ENCODE results near the gene XYLT1. TPM values are rescaled to one million over a fixed set of nuclear protein-coding genes. Genes with fewer than 3 reads are reported as not detected.
A peak's percentile ranks its signal among the peaks of the same experiment; 100 is the strongest.

The XYLT1 gene
- total and polyA plus RNA-seq, 7 donors: 0.67 to 2.5 (median 1.7) TPM

- DNase-seq (no peak), ATAC-seq (peak in 2 of 4 donors; percentile 5 to 18)
- WGBS, 3 donors: 69 to 74% (median 70%) methylated on average over 15 of the region's 15 CpGs
- Histone ChIP-seq H3K27me3 (ENCODE audit: insufficient read depth in 3 of 3, low read length in 2 of 3) (peaks cover 0 to 8% (median 6%) of the 10 kb centered on the region in 3 donors), H3K4me3 (no peak overlapping the region), H3K27ac (peak overlapping the region; percentile 19), H3K9me3 (no peaks in the 10 kb centered on the region), H3K36me3 (ENCODE audit: insufficient read depth in 1 of 2, low read depth in 1 of 2) (no peaks in the 10 kb centered on the region), H3K4me1 (peaks cover 3% of the 10 kb centered on the region)
- TF ChIP-seq, protein P1, sequence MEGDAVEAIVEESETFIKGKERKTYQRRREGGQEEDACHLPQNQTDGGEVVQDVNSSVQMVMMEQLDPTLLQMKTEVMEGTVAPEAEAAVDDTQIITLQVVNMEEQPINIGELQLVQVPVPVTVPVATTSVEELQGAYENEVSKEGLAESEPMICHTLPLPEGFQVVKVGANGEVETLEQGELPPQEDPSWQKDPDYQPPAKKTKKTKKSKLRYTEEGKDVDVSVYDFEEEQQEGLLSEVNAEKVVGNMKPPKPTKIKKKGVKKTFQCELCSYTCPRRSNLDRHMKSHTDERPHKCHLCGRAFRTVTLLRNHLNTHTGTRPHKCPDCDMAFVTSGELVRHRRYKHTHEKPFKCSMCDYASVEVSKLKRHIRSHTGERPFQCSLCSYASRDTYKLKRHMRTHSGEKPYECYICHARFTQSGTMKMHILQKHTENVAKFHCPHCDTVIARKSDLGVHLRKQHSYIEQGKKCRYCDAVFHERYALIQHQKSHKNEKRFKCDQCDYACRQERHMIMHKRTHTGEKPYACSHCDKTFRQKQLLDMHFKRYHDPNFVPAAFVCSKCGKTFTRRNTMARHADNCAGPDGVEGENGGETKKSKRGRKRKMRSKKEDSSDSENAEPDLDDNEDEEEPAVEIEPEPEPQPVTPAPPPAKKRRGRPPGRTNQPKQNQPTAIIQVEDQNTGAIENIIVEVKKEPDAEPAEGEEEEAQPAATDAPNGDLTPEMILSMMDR (IDR thresholded peaks at IDR 0.05): no peak
- intact Hi-C loops (cut with DNase I): loop anchor here in 1 of 2 donors (2.0 kb wide), 1 partner anchor 193 kb away; no protein-coding TSS in a partner anchor
Observed at GRCh38 chr16:17471719-17472461, 1.1 kb upstream of the XYLT1 start.

- ATAC-seq: no peak
- peaks cover 3% of the 10 kb centered on the region for H3K4me1 ChIP-seq
- 0 to 1% (median 0%) methylated on average over 22 to 92 of the region's 95 CpGs for whole genome bisulfite sequencing, 3 donors
- H3K36me3 ChIP-seq (ENCODE audit: insufficient read depth in 1 of 2, low read depth in 1 of 2): no peaks in the 10 kb centered on the region
- peak overlapping the region; percentile 67 for H3K4me3 ChIP-seq
- no peak overlapping the region for H3K27ac ChIP-seq
- DNase-seq: peak; percentile 21 to 62
- TF ChIP-seq, protein P1 (IDR thresholded peaks at IDR 0.05): no peak
- H3K27me3 ChIP-seq (ENCODE audit: insufficient read depth in 3 of 3, low read length in 2 of 3): peaks cover 0 to 12% (median 6%) of the 10 kb centered on the region in 3 donors
- H3K9me3 ChIP-seq: no peaks in the 10 kb centered on the region
- intact Hi-C loops (cut with DNase I): loop anchor here in 1 of 2 donors (2.0 kb wide), 1 partner anchor 192 kb away; no protein-coding TSS in a partner anchor
Observed at GRCh38 chr16:17470182-17470907, 415 bp downstream of the XYLT1 start.

GRCh38 chr16:17469741-17470181 lies 999 bp downstream of the XYLT1 start:
- H3K9me3 ChIP-seq: no peaks in the 10 kb centered on the region
- DNase-seq (peak in 1 of 2 donors; percentile 15), ATAC-seq (no peak)
- peak overlapping the region; percentile 67 for H3K4me3 ChIP-seq
- H3K4me1 ChIP-seq: peaks cover 3% of the 10 kb centered on the region
- H3K36me3 ChIP-seq (ENCODE audit: insufficient read depth in 1 of 2, low read depth in 1 of 2): no peaks in the 10 kb centered on the region
- TF ChIP-seq, protein P1 (IDR thresholded peaks at IDR 0.05): no peak
- no peak overlapping the region for H3K27ac ChIP-seq
- intact Hi-C loops (cut with DNase I): loop anchor here (2.0 to 5.0 kb wide), 4 partner anchors 177 to 247 kb away; no protein-coding TSS in a partner anchor
- H3K27me3 ChIP-seq (ENCODE audit: insufficient read depth in 3 of 3, low read length in 2 of 3): peaks cover 0 to 12% (median 6%) of the 10 kb centered on the region in 3 donors
- WGBS, 3 donors: 1 to 3% (median 3%) methylated on average over 16 of the region's 16 CpGs

GRCh38 chr16:17469011-17469740 lies 1.6 kb downstream of the XYLT1 start:
- peaks cover 0 to 12% (median 6%) of the 10 kb centered on the region in 3 donors for H3K27me3 ChIP-seq (ENCODE audit: insufficient read depth in 3 of 3, low read length in 2 of 3)
- no peaks in the 10 kb centered on the region for H3K9me3 ChIP-seq
- DNase-seq: peak in 1 of 2 donors; percentile 19
- TF ChIP-seq, protein P1 (IDR thresholded peaks at IDR 0.05): no peak
- H3K4me3 ChIP-seq: peak overlapping the region; percentile 67
- no peak overlapping the region for H3K27ac ChIP-seq
- peak in 1 of 4 donors; percentile 37 for ATAC-seq
- 31 to 42% (median 35%) methylated on average over 18 of the region's 18 CpGs for WGBS, 3 donors
- peaks cover 3% of the 10 kb centered on the region for H3K4me1 ChIP-seq
- H3K36me3 ChIP-seq (ENCODE audit: insufficient read depth in 1 of 2, low read depth in 1 of 2): no peaks in the 10 kb centered on the region
- intact Hi-C loops (cut with DNase I): loop anchor here (2.0 to 5.0 kb wide), 3 partner anchors 177 to 246 kb away; no protein-coding TSS in a partner anchor

All from psoas muscle (tissue), 8 donors.